ENCODE results near the gene OPN1LW. TPM values are rescaled to one million over a fixed set of nuclear protein-coding genes. Genes with fewer than 3 reads are reported as not detected.
A peak's percentile ranks its signal among the peaks of the same experiment; 100 is the strongest.

Gene OPN1LW
- total RNA-seq, 1 donor from 2014 or later, result not detected

GRCh38 chrX:154117566-154117965 is 26.5 kb upstream of the OPN1LW start:
- intact Hi-C loops (cut with micrococcal nuclease), result no loop called here
- Mint-ChIP-seq H3K4me1 (ENCODE audit: low read depth) (peaks cover 6% of the 10 kb centered on the region), H3K9me3 (no peaks in the 10 kb centered on the region), H3K4me3 (ENCODE audit: low read depth) (no peak overlapping the region), H3K27me3 (ENCODE audit: low read depth) (peaks cover 12% of the 10 kb centered on the region), H3K36me3 (ENCODE audit: low read depth) (no peaks in the 10 kb centered on the region), H3K27ac (no peak overlapping the region)
- DNase-seq (ENCODE audit: low spot score), result no peak

- Mint-ChIP-seq H3K27me3 (ENCODE audit: low read depth) (peaks cover 7% of the 10 kb centered on the region), H3K36me3 (ENCODE audit: low read depth) (no peaks in the 10 kb centered on the region), H3K9me3 (no peaks in the 10 kb centered on the region), H3K4me3 (ENCODE audit: low read depth) (no peak overlapping the region), H3K4me1 (ENCODE audit: low read depth) (peaks cover 17% of the 10 kb centered on the region), H3K27ac (no peak overlapping the region)
- intact Hi-C loops (cut with micrococcal nuclease), result no loop called here
- DNase-seq (ENCODE audit: low spot score), result no peak
Measured at GRCh38 chrX:154120567-154120966, 23.5 kb upstream of the OPN1LW start.

- H3K27me3 Mint-ChIP-seq (ENCODE audit: low read depth), result peaks cover 7% of the 10 kb centered on the region
- DNase-seq (ENCODE audit: low spot score), result no peak
- H3K4me3 Mint-ChIP-seq (ENCODE audit: low read depth), result no peak overlapping the region
- peaks cover 17% of the 10 kb centered on the region for H3K4me1 Mint-ChIP-seq (ENCODE audit: low read depth)
- H3K9me3 Mint-ChIP-seq, result no peaks in the 10 kb centered on the region
- intact Hi-C loops (cut with micrococcal nuclease), result no loop called here
- H3K27ac Mint-ChIP-seq, result no peak overlapping the region
- no peaks in the 10 kb centered on the region for H3K36me3 Mint-ChIP-seq (ENCODE audit: low read depth)
Measured at GRCh38 chrX:154121207-154121606, 22.8 kb upstream of the OPN1LW start.

GRCh38 chrX:154121961-154122360 is 22.1 kb upstream of the OPN1LW start:
- Mint-ChIP-seq H3K4me3 (ENCODE audit: low read depth) (no peak overlapping the region), H3K4me1 (ENCODE audit: low read depth) (peaks cover 17% of the 10 kb centered on the region), H3K27me3 (ENCODE audit: low read depth) (peaks cover 7% of the 10 kb centered on the region), H3K9me3 (no peaks in the 10 kb centered on the region), H3K27ac (no peak overlapping the region), H3K36me3 (ENCODE audit: low read depth) (no peaks in the 10 kb centered on the region)
- no peak for DNase-seq (ENCODE audit: low spot score)
- intact Hi-C loops (cut with micrococcal nuclease), result no loop called here

- Mint-ChIP-seq H3K27me3 (ENCODE audit: low read depth) (peaks cover 2% of the 10 kb centered on the region), H3K4me3 (ENCODE audit: low read depth) (no peak overlapping the region), H3K9me3 (no peaks in the 10 kb centered on the region), H3K36me3 (ENCODE audit: low read depth) (no peaks in the 10 kb centered on the region), H3K4me1 (ENCODE audit: low read depth) (peaks cover 17% of the 10 kb centered on the region), H3K27ac (no peak overlapping the region)
- intact Hi-C loops (cut with micrococcal nuclease), result loop anchor here (2.0 kb wide), 1 partner anchor 27 kb away; the partner anchor contains the start of gene MECP2
- DNase-seq (ENCODE audit: low spot score), result peak; percentile 57
Measured at GRCh38 chrX:154123241-154124219, 20.5 kb upstream of the OPN1LW start.

GRCh38 chrX:154125391-154126040 is 18.5 kb upstream of the OPN1LW start:
- H3K27ac Mint-ChIP-seq, result no peak overlapping the region
- no peak for DNase-seq (ENCODE audit: low spot score)
- no peaks in the 10 kb centered on the region for H3K9me3 Mint-ChIP-seq
- no peaks in the 10 kb centered on the region for H3K27me3 Mint-ChIP-seq (ENCODE audit: low read depth)
- H3K4me3 Mint-ChIP-seq (ENCODE audit: low read depth), result no peak overlapping the region
- peaks cover 17% of the 10 kb centered on the region for H3K4me1 Mint-ChIP-seq (ENCODE audit: low read depth)
- no peaks in the 10 kb centered on the region for H3K36me3 Mint-ChIP-seq (ENCODE audit: low read depth)
- intact Hi-C loops (cut with micrococcal nuclease), result loop anchor here (2.0 kb wide), 1 partner anchor 29 kb away; the partner anchor contains the start of gene MECP2

- Mint-ChIP-seq H3K36me3 (ENCODE audit: low read depth) (no peaks in the 10 kb centered on the region), H3K27me3 (ENCODE audit: low read depth) (no peaks in the 10 kb centered on the region), H3K27ac (no peak overlapping the region), H3K4me3 (ENCODE audit: low read depth) (no peak overlapping the region), H3K9me3 (no peaks in the 10 kb centered on the region), H3K4me1 (ENCODE audit: low read depth) (peaks cover 17% of the 10 kb centered on the region)
- no peak for DNase-seq (ENCODE audit: low spot score)
- intact Hi-C loops (cut with micrococcal nuclease), result no loop called here
Measured at GRCh38 chrX:154126101-154126500, 17.9 kb upstream of the OPN1LW start.

- no peaks in the 10 kb centered on the region for H3K36me3 Mint-ChIP-seq (ENCODE audit: low read depth)
- H3K4me3 Mint-ChIP-seq (ENCODE audit: low read depth), result no peak overlapping the region
- DNase-seq (ENCODE audit: low spot score), result no peak
- peaks cover 11% of the 10 kb centered on the region for H3K4me1 Mint-ChIP-seq (ENCODE audit: low read depth)
- no peaks in the 10 kb centered on the region for H3K27me3 Mint-ChIP-seq (ENCODE audit: low read depth)
- H3K9me3 Mint-ChIP-seq, result no peaks in the 10 kb centered on the region
- H3K27ac Mint-ChIP-seq, result no peak overlapping the region
- intact Hi-C loops (cut with micrococcal nuclease), result no loop called here
Measured at GRCh38 chrX:154131955-154132354, 12.1 kb upstream of the OPN1LW start.

- H3K4me3 Mint-ChIP-seq (ENCODE audit: low read depth), result no peak overlapping the region
- H3K9me3 Mint-ChIP-seq, result no peaks in the 10 kb centered on the region
- H3K36me3 Mint-ChIP-seq (ENCODE audit: low read depth), result no peaks in the 10 kb centered on the region
- H3K27ac Mint-ChIP-seq, result no peak overlapping the region
- peaks cover 11% of the 10 kb centered on the region for H3K4me1 Mint-ChIP-seq (ENCODE audit: low read depth)
- no peak for DNase-seq (ENCODE audit: low spot score)
- H3K27me3 Mint-ChIP-seq (ENCODE audit: low read depth), result no peaks in the 10 kb centered on the region
- intact Hi-C loops (cut with micrococcal nuclease), result no loop called here
Measured at GRCh38 chrX:154132366-154132765, 11.7 kb upstream of the OPN1LW start.

- Mint-ChIP-seq H3K27ac (peak overlapping the region; percentile 69), H3K36me3 (ENCODE audit: low read depth) (no peaks in the 10 kb centered on the region), H3K4me1 (ENCODE audit: low read depth) (peaks cover 11% of the 10 kb centered on the region), H3K9me3 (no peaks in the 10 kb centered on the region), H3K4me3 (ENCODE audit: low read depth) (peak overlapping the region; percentile 72), H3K27me3 (ENCODE audit: low read depth) (peaks cover 7% of the 10 kb centered on the region)
- DNase-seq (ENCODE audit: low spot score), result no peak
- intact Hi-C loops (cut with micrococcal nuclease), result no loop called here
Measured at GRCh38 chrX:154135458-154136229, 8.4 kb upstream of the OPN1LW start.

- Mint-ChIP-seq H3K4me3 (ENCODE audit: low read depth) (peak overlapping the region; percentile 67), H3K27ac (peak overlapping the region; percentile 60), H3K36me3 (ENCODE audit: low read depth) (no peaks in the 10 kb centered on the region), H3K27me3 (ENCODE audit: low read depth) (peaks cover 7% of the 10 kb centered on the region), H3K9me3 (no peaks in the 10 kb centered on the region), H3K4me1 (ENCODE audit: low read depth) (peaks cover 11% of the 10 kb centered on the region)
- peak; percentile 49 for DNase-seq (ENCODE audit: low spot score)
- intact Hi-C loops (cut with micrococcal nuclease), result no loop called here
Measured at GRCh38 chrX:154136627-154137161, 7.3 kb upstream of the OPN1LW start.

- no peak overlapping the region for H3K4me3 Mint-ChIP-seq (ENCODE audit: low read depth)
- H3K27me3 Mint-ChIP-seq (ENCODE audit: low read depth), result peaks cover 7% of the 10 kb centered on the region
- peaks cover 11% of the 10 kb centered on the region for H3K4me1 Mint-ChIP-seq (ENCODE audit: low read depth)
- no peak overlapping the region for H3K27ac Mint-ChIP-seq
- intact Hi-C loops (cut with micrococcal nuclease), result no loop called here
- H3K36me3 Mint-ChIP-seq (ENCODE audit: low read depth), result no peaks in the 10 kb centered on the region
- no peak for DNase-seq (ENCODE audit: low spot score)
- H3K9me3 Mint-ChIP-seq, result no peaks in the 10 kb centered on the region
Measured at GRCh38 chrX:154138857-154139256, 5.2 kb upstream of the OPN1LW start.
